K562 (cell line): ENCODE measurements around the gene PMPCA. TPM values are rescaled to one million over a fixed set of nuclear protein-coding genes. Genes with fewer than 3 reads are reported as not detected.

Experiments
- ATAC-seq: fragments of 200-7000 bp; cut with Tn5 transposase; 3 replicates; pipeline ENCODE4 v1.9.1; 2020; ENCODE audit warnings: moderate library complexity
- BruUV-seq: library from RNA; stranded (reverse); fragments of 400-500 nt; replicated peaks from 2 replicates; lab custom pipeline; 2021; lab: Mats Ljungman, UMichigan
- CTCF ChIA-PET: fragments of 300-600 bp; formaldehyde crosslinking; extraction: SDS; loops from one replicate; lab custom pipeline; 2021; ENCODE audit warnings: low intra/inter-chr PET ratio; lab: Yijun Ruan, JAX
- POLR2A ChIA-PET: fragments of 300-600, 350-650 bp; sonication (Branson Sonifier 250); formaldehyde crosslinking; extraction: SDS; loops from one replicate; lab custom pipeline; 2021; ENCODE audit warnings: antibody characterized with exemption, inconsistent platforms; lab: Yijun Ruan, JAX
- DNase-seq, 4 experiments: peaks; one replicate each; pipeline versions ENCODE4 v3.0.0 to v3.0.0-alpha.2; 2011 to 2018; ENCODE audit warnings: low spot score in 3 of 4, mixed read lengths in 3 of 4; ENCODE audit errors: extremely low read depth in 1 of 4
- FAIRE-seq: peaks from 2 replicates; lab custom pipeline; 2011; peaks lifted over from hg19 to GRCh38; lab: Jason Lieb, UNC
- H2AFZ ChIP-seq: 2 replicates; pipeline ENCODE4 v1.6.0; 2011; ENCODE audit warnings: low read depth, low read length, control low read depth, inconsistent platforms
- H3K27ac ChIP-seq: fragments of 200-600 bp; 3 replicates; pipeline ENCODE4 v1.8.0; 2011; ENCODE audit warnings: low read depth, mild to moderate bottlenecking, control low read depth, inconsistent platforms, low read length, moderate library complexity, mixed read lengths; ENCODE audit errors: extremely low read depth
- H3K27me3 ChIP-seq, 2 experiments: fragments of 300-600 bp in 1 of 2; 2 replicates in 1 of 2; 3 replicates in 1 of 2; pipeline versions ENCODE4 v1.6.0 to v1.8.0; 2011; ENCODE audit warnings: inconsistent platforms in 2 of 2, low read length in 2 of 2, mild to moderate bottlenecking in 1 of 2, mixed read lengths in 1 of 2, moderate library complexity in 1 of 2; ENCODE audit not compliant: control insufficient read depth in 2 of 2, insufficient read depth in 2 of 2
- H3K36me3 ChIP-seq: fragments of 300-600 bp; 3 replicates; pipeline ENCODE4 v1.8.0; 2011; ENCODE audit warnings: mild to moderate bottlenecking, low read length, inconsistent platforms; ENCODE audit not compliant: control insufficient read depth, insufficient read depth
- H3K4me1 ChIP-seq, 2 experiments: fragments of 200-600 bp in 1 of 2; replicated peaks in 1 of 2; 2 replicates in 1 of 2; 3 replicates in 1 of 2; pipeline versions ENCODE4 v1.5.1 to v1.8.0; 2011; ENCODE audit warnings: inconsistent platforms in 2 of 2, low read length in 2 of 2, mild to moderate bottlenecking in 1 of 2, mixed read lengths in 1 of 2, moderate library complexity in 1 of 2; ENCODE audit not compliant: control insufficient read depth in 2 of 2, insufficient read depth in 2 of 2
- H3K4me2 ChIP-seq: 2 replicates; pipeline ENCODE4 v1.6.1; 2011; ENCODE audit warnings: low read length, control low read depth, inconsistent platforms, mixed read lengths; ENCODE audit not compliant: insufficient read depth
- H3K4me3 ChIP-seq: fragments of 200-600 bp; sonication (generic), shearing (Covaris generic); 2 replicates; pipeline ENCODE4 v1.5.1; 2016; ENCODE audit warnings: control low read depth, inconsistent platforms
- H3K79me2 ChIP-seq: fragments of 200-600 bp; 3 replicates; pipeline ENCODE4 v1.8.0; 2011; ENCODE audit warnings: low read length, inconsistent platforms; ENCODE audit not compliant: control insufficient read depth, insufficient read depth
- H3K9ac ChIP-seq, 2 experiments: 2 replicates each; pipeline versions ENCODE4 v1.6.0 to v1.6.1; 2011; ENCODE audit warnings: low read depth in 2 of 2, low read length in 2 of 2, control low read depth in 1 of 2, inconsistent platforms in 1 of 2, mild to moderate bottlenecking in 1 of 2, mixed read lengths in 1 of 2; ENCODE audit not compliant: insufficient read depth in 1 of 2
- H3K9me1 ChIP-seq: one replicate; pipeline ENCODE4 v1.6.0; 2011; ENCODE audit warnings: inconsistent platforms, mild to moderate bottlenecking, low read length, moderate library complexity; ENCODE audit not compliant: control insufficient read depth, insufficient read depth
- H3K9me3 ChIP-seq: replicated peaks from 2 replicates; pipeline ENCODE4 v1.5.1; 2011; ENCODE audit warnings: low read depth, low read length, inconsistent platforms; ENCODE audit not compliant: control insufficient read depth, insufficient read depth
- H4K20me1 ChIP-seq: replicated peaks from 2 replicates; pipeline ENCODE4 v1.6.1; 2011; ENCODE audit warnings: low read length, inconsistent platforms, mixed read lengths; ENCODE audit not compliant: control insufficient read depth, insufficient read depth
- POLR2A ChIP-seq: fragments of 450-650 bp; conservative IDR thresholded peaks from 2 replicates; pipeline ENCODE4 v1.6.1; 2016
- POLR2AphosphoS5 ChIP-seq: IDR thresholded peaks from 2 replicates; pipeline ENCODE4 v1.6.1; 2011; ENCODE audit warnings: mild to moderate bottlenecking, low read depth, low read length, moderate library complexity; ENCODE audit not compliant: control insufficient read depth, insufficient read depth
- SUPT5H ChIP-seq: fragments of 450-650 bp; IDR thresholded peaks from 2 replicates; pipeline ENCODE4 v1.6.1; 2016
- ZMIZ1 ChIP-seq, 2 experiments: fragments of 150-350 bp in 1 of 2; IDR thresholded peaks; 2 replicates each; pipeline ENCODE4 v1.6.1; 2012 to 2016; ENCODE audit warnings: low read depth in 2 of 2, low read length in 2 of 2, mild to moderate bottlenecking in 1 of 2, moderate library complexity in 1 of 2
- WGBS: fragments of 100-300 bp; shearing (Covaris generic); methylation state at CpG from one replicate; pipeline ENCODE4 v1.1.6; 2016; ENCODE audit warnings: low coverage, mixed read lengths; ENCODE audit not compliant: insufficient coverage; ENCODE audit errors: missing lambda C conversion rate; 5-methylcytosine and 5-hydroxymethylcytosine counted together
- in situ Hi-C: fragments of 300-500 bp; cut with MboI; formaldehyde crosslinking; loops from 4 replicates; pipeline ENCODE4 v1.15.0; 2018; ENCODE audit warnings: inconsistent platforms, mixed read lengths
- intact Hi-C: fragments of 100-400 bp; cut with micrococcal nuclease; formaldehyde crosslinking; loops from 2 replicates; pipeline ENCODE4 v1.14.2; 2022
- polyA plus RNA-seq, 8 experiments: library from polyadenylated mRNA; depleted of rRNA in 4 of 8; stranded (reverse) in 5 of 8; unstranded in 3 of 8; fragments of >200 nt; fragmentation: Nextera tagmentation in 2 of 8; fragmentation: Illumina TruSeq in 1 of 8; extraction: Ambion mirVana in 2 of 8; extraction: Trizol in 1 of 8; gene quantifications; 2 replicates each; pipeline versions ENCODE4 v1.2.1 to v1.2.3, GENCODE V29; 2011 to 2014; ENCODE audit warnings: inconsistent platforms in 1 of 8, missing spikeins in 1 of 8
- total RNA-seq, 7 experiments: library from RNA; depleted of rRNA in 6 of 7; stranded (reverse); fragments of >200 nt in 6 of 7; fragmentation: Illumina TruSeq in 2 of 7; extraction: Trizol in 2 of 7; gene quantifications; 2 replicates each; pipeline versions ENCODE4 v1.2.1 to v1.2.3, GENCODE V29; 2011 to 2021; ENCODE audit warnings: low replicate concordance in 1 of 7

The PMPCA gene
- total and polyA plus RNA-seq, 9 of the 15 experiments (the other 6 are each of a cell fraction or from before 2014, with no cell fraction given) = 23.9 to 143 (median 86.6) TPM

- H3K79me2 ChIP-seq = peaks cover 28% of the 10 kb centered on the region
- no peaks in the 10 kb centered on the region; the same call in 1 of the 2 replicates for H4K20me1 ChIP-seq
- ATAC-seq (no peak), DNase-seq (no peak), FAIRE-seq (no peak)
- peak overlapping the region in 1 of 2 experiments; percentile 54; a peak in 2 of 4 replicates for H3K9ac ChIP-seq
- H2AFZ ChIP-seq = no peak overlapping the region
- TF ChIP-seq SUPT5H (0 out of 2 replicates have a peak, but pooled peaks have one; percentile 59), POLR2AphosphoS5 (0 out of 2 replicates have a peak, but pooled peaks have one; percentile 9), POLR2A (peak; percentile 55), ZMIZ1 (IDR thresholded peaks at IDR 0.05; ENCODE audit: low read depth in 2 of 2, low read length in 2 of 2) (no peak)
- H3K36me3 ChIP-seq = peaks cover 72% of the 10 kb centered on the region
- H3K9me1 ChIP-seq = no peaks in the 10 kb centered on the region
- H3K4me2 ChIP-seq = no peak overlapping the region
- no peak overlapping the region for H3K27ac ChIP-seq
- no peak overlapping the region for H3K4me3 ChIP-seq
- in situ Hi-C loops (no loop called here), intact Hi-C loops (loop anchor here (2.0 kb wide), 1 partner anchor 63 kb away; no protein-coding TSS in a partner anchor)
- peaks cover 7 to 41% of the 10 kb centered on the region in 2 experiments; a peak in 4 of 5 replicates for H3K4me1 ChIP-seq
- no peaks in the 10 kb centered on the region for H3K27me3 ChIP-seq
- POLR2A ChIA-PET = interaction anchor here (0.6 to 1.6 kb wide), 10 partner anchors 8 to 484 kb away, joined by 3 to 8 read pairs (median 4); no protein-coding TSS in a partner anchor
- CTCF ChIA-PET = interaction anchor here (0.7 to 1.9 kb wide), 3 partner anchors 60 to 62 kb away, joined by 3 to 10 read pairs (median 3); no protein-coding TSS in a partner anchor
- WGBS = 87% methylated on average over 18 of the region's 18 CpGs
- H3K9me3 ChIP-seq = no peaks in the 10 kb centered on the region
- no TSS peak for BruUV-seq
Measured at GRCh38 chr9:136401173-136401922, 9.1 kb upstream of the PMPCA start.
